ENCODE results near the gene SLF2.

DNA sequence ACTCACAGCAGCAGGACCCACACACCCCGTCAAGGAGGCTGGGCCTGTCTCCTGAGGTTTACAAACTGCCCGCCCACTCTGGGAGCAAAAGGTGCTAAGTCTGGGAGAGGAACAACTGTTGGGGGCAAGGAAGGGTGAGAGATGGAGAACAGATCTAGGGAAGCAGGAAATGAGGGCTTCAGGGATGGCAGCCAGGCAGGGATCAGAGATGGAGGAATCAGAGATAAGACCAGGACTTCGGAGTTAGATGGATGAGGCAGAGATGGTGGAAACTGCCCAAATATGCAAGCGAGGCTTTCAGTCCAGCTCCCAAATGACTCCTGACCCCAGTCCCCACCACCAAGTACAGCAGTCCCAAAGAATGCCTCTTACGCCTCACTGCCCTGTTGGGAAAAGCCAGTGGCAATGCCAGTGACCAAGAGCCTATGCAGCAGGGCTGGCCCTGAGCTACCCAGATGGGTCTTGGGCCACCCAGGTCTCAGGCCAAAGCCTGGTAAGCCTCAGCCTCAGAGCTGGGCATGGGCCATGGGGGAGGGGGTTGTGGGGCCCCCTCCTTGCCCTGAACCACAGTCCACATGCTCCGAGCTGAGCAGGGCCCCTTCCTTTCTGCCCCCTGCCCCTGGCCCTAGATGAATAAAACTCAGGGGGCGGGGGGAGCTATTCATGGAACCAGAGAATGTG lies 39.5 kb upstream of the SLF2 start:
- no peak for TF ChIP-seq PAX5 (IDR thresholded peaks at IDR 0.05; ENCODE audit: insufficient read depth, low read length, severe bottlenecking)
- TF ChIP-seq POLR2A (IDR thresholded peaks at IDR 0.05; ENCODE audit: low read depth, low read length) = no peak
- TF ChIP-seq SPI1 (IDR thresholded peaks at IDR 0.05; ENCODE audit: low read depth, low read length) = no peak
- no peak for TF ChIP-seq POLR2AphosphoS5 (IDR thresholded peaks at IDR 0.05; ENCODE audit: low read depth, low read length)
- TF ChIP-seq TAF1 (IDR thresholded peaks at IDR 0.05; ENCODE audit: low read depth, low read length) = no peak
